WTC11 (cell line): ENCODE data around the gene SYTL4.

Source experiments
- CREM ChIP-seq: sonication (generic); formaldehyde crosslinking; IDR thresholded peaks from 2 replicates; pipeline ENCODE4 v1.8.1; 2022; ENCODE audit warnings: mild to moderate bottlenecking, missing genetic modification reagents, moderate library complexity
- EMX1 ChIP-seq: fragments of 250-450 bp; sonication (Bioruptor Pico); IDR thresholded peaks from 2 replicates; pipeline ENCODE4 v1.8.0; 2021; ENCODE audit warnings: mild to moderate bottlenecking
- ETV6 ChIP-seq: sonication (generic); formaldehyde crosslinking; IDR thresholded peaks from 2 replicates; pipeline ENCODE4 v1.8.1; 2022; ENCODE audit warnings: mild to moderate bottlenecking, missing genetic modification reagents
- IRF2 ChIP-seq: sonication (generic); formaldehyde crosslinking; IDR thresholded peaks from 2 replicates; pipeline ENCODE4 v1.8.0; 2022; ENCODE audit warnings: low read depth, missing genetic modification reagents, borderline replicate concordance
- JUN ChIP-seq: sonication (generic); formaldehyde crosslinking; IDR thresholded peaks from 2 replicates; pipeline ENCODE4 v1.8.0; 2023; ENCODE audit warnings: mild to moderate bottlenecking, missing genetic modification reagents
- RORB ChIP-seq: fragments of 250-450 bp; sonication (Bioruptor Pico); IDR thresholded peaks from 2 replicates; pipeline ENCODE4 v1.9.0; 2021; ENCODE audit warnings: mild to moderate bottlenecking
- TCF7 ChIP-seq: sonication (generic); formaldehyde crosslinking; IDR thresholded peaks from 2 replicates; pipeline ENCODE4 v1.8.0; 2022; ENCODE audit warnings: mild to moderate bottlenecking, low read depth, missing genetic modification reagents, moderate library complexity
- ZNF232 ChIP-seq: sonication (generic); formaldehyde crosslinking; IDR thresholded peaks from 2 replicates; pipeline ENCODE4 v1.8.0; 2022; ENCODE audit warnings: mild to moderate bottlenecking, missing genetic modification reagents
- TF ChIP-seq, protein P1 (sequence below): sonication (generic); formaldehyde crosslinking; conservative IDR thresholded peaks from 2 replicates; pipeline ENCODE4 v1.8.1; 2022; ENCODE audit warnings: mild to moderate bottlenecking, missing genetic modification reagents
- TF ChIP-seq, protein P2 (sequence below): fragments of 200-600 bp; IDR thresholded peaks from 2 replicates; pipeline ENCODE4 v1.8.0; 2022; ENCODE audit warnings: antibody characterized with exemption
- TF ChIP-seq, protein P3 (sequence below): sonication (generic); formaldehyde crosslinking; IDR thresholded peaks from 2 replicates; pipeline ENCODE4 v1.8.0; 2023; ENCODE audit warnings: missing genetic modification reagents, mild to moderate bottlenecking, borderline replicate concordance
- TF ChIP-seq, protein P4 (sequence below): sonication (generic); formaldehyde crosslinking; IDR thresholded peaks from 2 replicates; pipeline ENCODE4 v1.8.1; 2022; ENCODE audit warnings: low read depth, missing genetic modification reagents, borderline replicate concordance
- TF ChIP-seq, protein P5 (sequence below): sonication (generic); formaldehyde crosslinking; IDR thresholded peaks from 2 replicates; pipeline ENCODE4 v1.8.1; 2022; ENCODE audit warnings: mild to moderate bottlenecking, missing genetic modification reagents, moderate library complexity, borderline replicate concordance

DNA sequence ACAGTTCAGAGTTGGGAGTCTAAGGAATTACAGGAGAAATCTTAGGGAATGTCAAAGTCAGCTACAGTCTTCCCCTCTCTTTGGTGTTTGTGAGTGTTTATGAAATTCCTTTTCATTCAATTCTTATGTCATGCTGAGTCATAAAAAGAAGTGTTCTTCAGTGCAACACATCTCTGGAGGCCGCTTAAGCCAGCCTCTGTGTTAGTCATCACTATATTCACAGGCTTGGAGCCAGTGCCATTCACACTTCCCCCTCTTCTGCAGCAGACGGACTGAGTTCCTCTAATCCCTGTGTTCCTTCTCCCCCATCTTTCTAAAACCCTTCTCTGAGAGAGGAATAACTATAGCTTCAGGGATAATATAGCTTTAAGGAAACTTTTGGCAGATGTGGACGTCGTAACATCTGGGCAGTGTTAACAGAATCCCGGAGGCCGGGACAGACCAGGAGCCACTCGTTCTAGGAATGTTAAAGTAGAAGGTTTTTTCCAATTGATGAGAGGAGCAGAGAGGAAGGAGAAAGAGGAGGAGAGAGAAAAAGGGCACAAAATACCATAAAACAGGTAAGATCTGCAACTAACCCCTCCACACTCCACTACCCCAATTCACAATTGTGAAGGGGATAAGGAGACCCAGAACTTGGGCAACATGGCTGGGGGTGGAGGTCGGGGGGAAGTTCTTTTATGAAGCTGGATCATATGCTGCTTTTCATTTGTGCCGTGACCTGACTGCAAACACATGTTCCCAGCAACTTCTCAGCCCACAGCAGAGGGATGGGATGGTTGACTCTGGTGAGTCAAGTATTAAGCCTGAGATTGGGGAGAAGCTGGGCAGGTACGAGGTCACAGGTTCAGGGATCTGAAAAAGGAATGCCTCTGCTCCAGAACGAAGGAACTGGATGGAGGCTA lies 87.7 kb downstream of the SYTL4 start, which contains the start of gene SRPX2:
- TF ChIP-seq, protein P1, sequence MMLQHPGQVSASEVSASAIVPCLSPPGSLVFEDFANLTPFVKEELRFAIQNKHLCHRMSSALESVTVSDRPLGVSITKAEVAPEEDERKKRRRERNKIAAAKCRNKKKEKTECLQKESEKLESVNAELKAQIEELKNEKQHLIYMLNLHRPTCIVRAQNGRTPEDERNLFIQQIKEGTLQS (CRISPR knock-in tag) = no peak
- TF ChIP-seq IRF2 (no peak), RORB (CRISPR knock-in tag) (no peak), JUN (CRISPR knock-in tag) (no peak), ZNF232 (CRISPR knock-in tag) (no peak), EMX1 (CRISPR knock-in tag) (no peak), ETV6 (no peak), TCF7 (CRISPR knock-in tag) (no peak), CREM (CRISPR knock-in tag) (no peak)
- TF ChIP-seq, protein P2, sequence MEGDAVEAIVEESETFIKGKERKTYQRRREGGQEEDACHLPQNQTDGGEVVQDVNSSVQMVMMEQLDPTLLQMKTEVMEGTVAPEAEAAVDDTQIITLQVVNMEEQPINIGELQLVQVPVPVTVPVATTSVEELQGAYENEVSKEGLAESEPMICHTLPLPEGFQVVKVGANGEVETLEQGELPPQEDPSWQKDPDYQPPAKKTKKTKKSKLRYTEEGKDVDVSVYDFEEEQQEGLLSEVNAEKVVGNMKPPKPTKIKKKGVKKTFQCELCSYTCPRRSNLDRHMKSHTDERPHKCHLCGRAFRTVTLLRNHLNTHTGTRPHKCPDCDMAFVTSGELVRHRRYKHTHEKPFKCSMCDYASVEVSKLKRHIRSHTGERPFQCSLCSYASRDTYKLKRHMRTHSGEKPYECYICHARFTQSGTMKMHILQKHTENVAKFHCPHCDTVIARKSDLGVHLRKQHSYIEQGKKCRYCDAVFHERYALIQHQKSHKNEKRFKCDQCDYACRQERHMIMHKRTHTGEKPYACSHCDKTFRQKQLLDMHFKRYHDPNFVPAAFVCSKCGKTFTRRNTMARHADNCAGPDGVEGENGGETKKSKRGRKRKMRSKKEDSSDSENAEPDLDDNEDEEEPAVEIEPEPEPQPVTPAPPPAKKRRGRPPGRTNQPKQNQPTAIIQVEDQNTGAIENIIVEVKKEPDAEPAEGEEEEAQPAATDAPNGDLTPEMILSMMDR = no peak
- TF ChIP-seq, protein P3, sequence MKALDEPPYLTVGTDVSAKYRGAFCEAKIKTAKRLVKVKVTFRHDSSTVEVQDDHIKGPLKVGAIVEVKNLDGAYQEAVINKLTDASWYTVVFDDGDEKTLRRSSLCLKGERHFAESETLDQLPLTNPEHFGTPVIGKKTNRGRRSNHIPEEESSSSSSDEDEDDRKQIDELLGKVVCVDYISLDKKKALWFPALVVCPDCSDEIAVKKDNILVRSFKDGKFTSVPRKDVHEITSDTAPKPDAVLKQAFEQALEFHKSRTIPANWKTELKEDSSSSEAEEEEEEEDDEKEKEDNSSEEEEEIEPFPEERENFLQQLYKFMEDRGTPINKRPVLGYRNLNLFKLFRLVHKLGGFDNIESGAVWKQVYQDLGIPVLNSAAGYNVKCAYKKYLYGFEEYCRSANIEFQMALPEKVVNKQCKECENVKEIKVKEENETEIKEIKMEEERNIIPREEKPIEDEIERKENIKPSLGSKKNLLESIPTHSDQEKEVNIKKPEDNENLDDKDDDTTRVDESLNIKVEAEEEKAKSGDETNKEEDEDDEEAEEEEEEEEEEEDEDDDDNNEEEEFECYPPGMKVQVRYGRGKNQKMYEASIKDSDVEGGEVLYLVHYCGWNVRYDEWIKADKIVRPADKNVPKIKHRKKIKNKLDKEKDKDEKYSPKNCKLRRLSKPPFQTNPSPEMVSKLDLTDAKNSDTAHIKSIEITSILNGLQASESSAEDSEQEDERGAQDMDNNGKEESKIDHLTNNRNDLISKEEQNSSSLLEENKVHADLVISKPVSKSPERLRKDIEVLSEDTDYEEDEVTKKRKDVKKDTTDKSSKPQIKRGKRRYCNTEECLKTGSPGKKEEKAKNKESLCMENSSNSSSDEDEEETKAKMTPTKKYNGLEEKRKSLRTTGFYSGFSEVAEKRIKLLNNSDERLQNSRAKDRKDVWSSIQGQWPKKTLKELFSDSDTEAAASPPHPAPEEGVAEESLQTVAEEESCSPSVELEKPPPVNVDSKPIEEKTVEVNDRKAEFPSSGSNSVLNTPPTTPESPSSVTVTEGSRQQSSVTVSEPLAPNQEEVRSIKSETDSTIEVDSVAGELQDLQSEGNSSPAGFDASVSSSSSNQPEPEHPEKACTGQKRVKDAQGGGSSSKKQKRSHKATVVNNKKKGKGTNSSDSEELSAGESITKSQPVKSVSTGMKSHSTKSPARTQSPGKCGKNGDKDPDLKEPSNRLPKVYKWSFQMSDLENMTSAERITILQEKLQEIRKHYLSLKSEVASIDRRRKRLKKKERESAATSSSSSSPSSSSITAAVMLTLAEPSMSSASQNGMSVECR = no peak
- TF ChIP-seq, protein P4, sequence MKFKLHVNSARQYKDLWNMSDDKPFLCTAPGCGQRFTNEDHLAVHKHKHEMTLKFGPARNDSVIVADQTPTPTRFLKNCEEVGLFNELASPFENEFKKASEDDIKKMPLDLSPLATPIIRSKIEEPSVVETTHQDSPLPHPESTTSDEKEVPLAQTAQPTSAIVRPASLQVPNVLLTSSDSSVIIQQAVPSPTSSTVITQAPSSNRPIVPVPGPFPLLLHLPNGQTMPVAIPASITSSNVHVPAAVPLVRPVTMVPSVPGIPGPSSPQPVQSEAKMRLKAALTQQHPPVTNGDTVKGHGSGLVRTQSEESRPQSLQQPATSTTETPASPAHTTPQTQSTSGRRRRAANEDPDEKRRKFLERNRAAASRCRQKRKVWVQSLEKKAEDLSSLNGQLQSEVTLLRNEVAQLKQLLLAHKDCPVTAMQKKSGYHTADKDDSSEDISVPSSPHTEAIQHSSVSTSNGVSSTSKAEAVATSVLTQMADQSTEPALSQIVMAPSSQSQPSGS (CRISPR knock-in tag) = no peak
- TF ChIP-seq, protein P5, sequence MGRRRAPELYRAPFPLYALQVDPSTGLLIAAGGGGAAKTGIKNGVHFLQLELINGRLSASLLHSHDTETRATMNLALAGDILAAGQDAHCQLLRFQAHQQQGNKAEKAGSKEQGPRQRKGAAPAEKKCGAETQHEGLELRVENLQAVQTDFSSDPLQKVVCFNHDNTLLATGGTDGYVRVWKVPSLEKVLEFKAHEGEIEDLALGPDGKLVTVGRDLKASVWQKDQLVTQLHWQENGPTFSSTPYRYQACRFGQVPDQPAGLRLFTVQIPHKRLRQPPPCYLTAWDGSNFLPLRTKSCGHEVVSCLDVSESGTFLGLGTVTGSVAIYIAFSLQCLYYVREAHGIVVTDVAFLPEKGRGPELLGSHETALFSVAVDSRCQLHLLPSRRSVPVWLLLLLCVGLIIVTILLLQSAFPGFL (CRISPR knock-in tag) = no peak
